Endothelial cell of umbilical vein (primary cell): Measurements from ENCODE around the gene PTGER2.

Experiments used
- EZH2 ChIP-seq: IDR thresholded peaks from 2 replicates; pipeline ENCODE4 v1.6.1; 2012; ENCODE audit warnings: borderline replicate concordance, low read depth, mild to moderate bottlenecking, moderate library complexity, low read length, inconsistent platforms; ENCODE audit not compliant: severe bottlenecking
- FOS ChIP-seq: IDR thresholded peaks from 2 replicates; pipeline ENCODE4 v1.6.1; 2011; ENCODE audit warnings: mild to moderate bottlenecking, low read length, moderate library complexity, borderline replicate concordance; ENCODE audit not compliant: insufficient read depth
- GATA2 ChIP-seq: IDR thresholded peaks from 2 replicates; pipeline ENCODE4 v1.7.0; 2011; ENCODE audit warnings: low read depth, mild to moderate bottlenecking, moderate library complexity, mixed read lengths, low read length; ENCODE audit not compliant: insufficient read length, insufficient read depth
- JUN ChIP-seq: IDR thresholded peaks from 2 replicates; pipeline ENCODE4 v1.6.1; 2011; ENCODE audit warnings: borderline replicate concordance, low read depth; ENCODE audit not compliant: insufficient read length, insufficient read depth
- MYC ChIP-seq: IDR thresholded peaks from one replicate; pipeline ENCODE4 v1.6.1; 2011; ENCODE audit warnings: mild to moderate bottlenecking, low read depth, low read length
- POLR2A ChIP-seq: IDR thresholded peaks from 2 replicates; pipeline ENCODE4 v1.6.1; 2012; ENCODE audit warnings: low read depth, mild to moderate bottlenecking, control low read depth, low read length
- POLR2AphosphoS5 ChIP-seq: IDR thresholded peaks from 2 replicates; pipeline ENCODE4 v1.6.1; 2012; ENCODE audit warnings: low read depth, mild to moderate bottlenecking, control low read depth, low read length, moderate library complexity; ENCODE audit not compliant: insufficient read depth
- TF ChIP-seq, protein P1 (sequence below), 2 donors: IDR thresholded peaks; 1 replicate in 1 of 2; 2 replicates in 1 of 2; pipeline ENCODE4 v1.5.1; 2011; ENCODE audit warnings: low read length in 2 of 2, mild to moderate bottlenecking in 2 of 2, moderate library complexity in 2 of 2, control low read depth in 1 of 2, inconsistent platforms in 1 of 2, low read depth in 1 of 2; ENCODE audit not compliant: insufficient read depth in 1 of 2; ENCODE audit errors: extremely low read depth in 1 of 2
- TF ChIP-seq, protein P2 (sequence below): IDR thresholded peaks from 2 replicates; pipeline ENCODE4 v1.6.1; 2011; ENCODE audit not compliant: insufficient read depth, insufficient read length

DNA sequence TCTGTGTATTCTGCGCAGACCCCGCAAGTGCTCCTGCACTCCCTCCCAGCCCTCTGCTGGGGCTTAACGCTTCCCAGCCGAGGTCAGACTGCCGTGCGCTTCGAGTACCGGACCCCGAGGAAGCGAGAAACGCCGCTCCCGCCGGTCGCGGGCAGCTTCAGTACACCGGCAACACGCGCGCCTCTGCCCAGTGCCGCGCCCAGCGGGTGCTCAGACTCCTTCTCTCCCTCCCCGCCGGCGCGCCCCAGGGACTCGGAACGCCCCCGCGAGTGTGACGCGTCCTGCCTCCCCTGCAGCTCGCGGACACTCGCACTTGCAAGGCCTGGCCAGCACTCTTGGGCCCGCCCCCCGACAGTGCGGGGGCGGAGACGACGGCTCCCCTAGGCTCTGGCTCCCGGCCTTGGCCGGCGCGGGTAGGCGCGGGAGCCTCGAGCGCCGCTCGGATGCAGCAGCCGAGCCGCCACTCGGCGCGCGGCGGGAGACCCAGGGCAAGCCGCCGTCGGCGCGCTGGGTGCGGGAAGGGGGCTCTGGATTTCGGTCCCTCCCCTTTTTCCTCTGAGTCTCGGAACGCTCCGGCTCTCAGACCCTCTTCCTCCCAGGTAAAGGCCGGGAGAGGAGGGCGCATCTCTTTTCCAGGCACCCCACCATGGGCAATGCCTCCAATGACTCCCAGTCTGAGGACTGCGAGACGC lies at the start of gene PTGER2:
- TF ChIP-seq EZH2, result peak; percentile 5
- TF ChIP-seq, protein P1, sequence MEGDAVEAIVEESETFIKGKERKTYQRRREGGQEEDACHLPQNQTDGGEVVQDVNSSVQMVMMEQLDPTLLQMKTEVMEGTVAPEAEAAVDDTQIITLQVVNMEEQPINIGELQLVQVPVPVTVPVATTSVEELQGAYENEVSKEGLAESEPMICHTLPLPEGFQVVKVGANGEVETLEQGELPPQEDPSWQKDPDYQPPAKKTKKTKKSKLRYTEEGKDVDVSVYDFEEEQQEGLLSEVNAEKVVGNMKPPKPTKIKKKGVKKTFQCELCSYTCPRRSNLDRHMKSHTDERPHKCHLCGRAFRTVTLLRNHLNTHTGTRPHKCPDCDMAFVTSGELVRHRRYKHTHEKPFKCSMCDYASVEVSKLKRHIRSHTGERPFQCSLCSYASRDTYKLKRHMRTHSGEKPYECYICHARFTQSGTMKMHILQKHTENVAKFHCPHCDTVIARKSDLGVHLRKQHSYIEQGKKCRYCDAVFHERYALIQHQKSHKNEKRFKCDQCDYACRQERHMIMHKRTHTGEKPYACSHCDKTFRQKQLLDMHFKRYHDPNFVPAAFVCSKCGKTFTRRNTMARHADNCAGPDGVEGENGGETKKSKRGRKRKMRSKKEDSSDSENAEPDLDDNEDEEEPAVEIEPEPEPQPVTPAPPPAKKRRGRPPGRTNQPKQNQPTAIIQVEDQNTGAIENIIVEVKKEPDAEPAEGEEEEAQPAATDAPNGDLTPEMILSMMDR (IDR thresholded peaks at IDR 0.05; ENCODE audit: extremely low read depth in 1 of 2, insufficient read depth in 1 of 2, low read depth in 1 of 2, low read length in 2 of 2), result no peak
- TF ChIP-seq POLR2AphosphoS5, result no peak
- no peak for TF ChIP-seq MYC
- TF ChIP-seq, protein P2, sequence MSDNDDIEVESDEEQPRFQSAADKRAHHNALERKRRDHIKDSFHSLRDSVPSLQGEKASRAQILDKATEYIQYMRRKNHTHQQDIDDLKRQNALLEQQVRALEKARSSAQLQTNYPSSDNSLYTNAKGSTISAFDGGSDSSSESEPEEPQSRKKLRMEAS, result no peak
- TF ChIP-seq GATA2, result no peak
- no peak for TF ChIP-seq POLR2A
- TF ChIP-seq JUN, result no peak
- no peak for TF ChIP-seq FOS
